ENCODE measurements around the gene ATL2.
"Not testable (repeated sequence)": the region's sequence is repeated elsewhere in the genome, so short reads cannot be mapped to it uniquely, and the experiment has no call there.

Gene ATL2

GRCh38 chr2:38416296-38417036 lies 39.4 kb upstream of the ATL2 start:
- H4K20me1 ChIP-seq (ENCODE audit: insufficient read depth, low read length, poor library complexity, severe bottlenecking), result no peaks in the 10 kb centered on the region
- H3K4me2 ChIP-seq (ENCODE audit: low read depth, low read length, poor library complexity, severe bottlenecking), result no peak overlapping the region

GRCh38 chr2:38415728-38416291 lies 38.7 kb upstream of the ATL2 start:
- no peaks in the 10 kb centered on the region for H4K20me1 ChIP-seq (ENCODE audit: insufficient read depth, low read length, poor library complexity, severe bottlenecking)
- H3F3A ChIP-seq (ENCODE audit: low read depth), result no peaks in the 10 kb centered on the region
- no peaks in the 10 kb centered on the region for H3K27me3 ChIP-seq (ENCODE audit: insufficient read depth, low read length, poor library complexity, severe bottlenecking)
- H3K79me2 ChIP-seq (ENCODE audit: insufficient read depth, low read length), result no peaks in the 10 kb centered on the region
- H3K9me2 ChIP-seq (replicated peaks; ENCODE audit: low read depth, low read length), result no peaks in the 10 kb centered on the region
- H3K4me2 ChIP-seq (ENCODE audit: low read depth, low read length, poor library complexity, severe bottlenecking), result no peak overlapping the region
- H3K4me1 ChIP-seq (ENCODE audit: insufficient read depth, low read length, poor library complexity, severe bottlenecking), result no peaks in the 10 kb centered on the region
- H3K9me3 ChIP-seq (ENCODE audit: insufficient read depth, low read depth, low read length), result peaks cover 4% of the 10 kb centered on the region; the same call in 1 of the 2 replicates
- TF ChIP-seq CTCF (conservative IDR thresholded peaks at IDR 0.05; ENCODE audit: low read length) (no peak), EZH2phosphoT487 (IDR thresholded peaks at IDR 0.05; ENCODE audit: borderline replicate concordance) (no peak)
- no peaks in the 10 kb centered on the region for H3K36me3 ChIP-seq (ENCODE audit: insufficient read depth, low read length)
- no peak overlapping the region for H3K9ac ChIP-seq (ENCODE audit: low read depth, low read length, poor library complexity, severe bottlenecking)
- H3K4me3 ChIP-seq (ENCODE audit: low read length, poor library complexity, severe bottlenecking), result no peak overlapping the region
- H2AFZ ChIP-seq (ENCODE audit: low read length), result no peak overlapping the region

More at GRCh38 chr2:38416296-38417036, 39.4 kb upstream of the ATL2 start:
- H3K9ac ChIP-seq (ENCODE audit: low read depth, low read length, poor library complexity, severe bottlenecking), result no peak overlapping the region
- no peak for TF ChIP-seq EZH2phosphoT487 (IDR thresholded peaks at IDR 0.05; ENCODE audit: borderline replicate concordance)
- no peak for TF ChIP-seq CTCF (conservative IDR thresholded peaks at IDR 0.05; ENCODE audit: low read length)
- no peaks in the 10 kb centered on the region for H3K9me2 ChIP-seq (replicated peaks; ENCODE audit: low read depth, low read length)
- H3K36me3 ChIP-seq (ENCODE audit: insufficient read depth, low read length), result no peaks in the 10 kb centered on the region
- H3F3A ChIP-seq (ENCODE audit: low read depth), result no peaks in the 10 kb centered on the region
- no peaks in the 10 kb centered on the region for H3K4me1 ChIP-seq (ENCODE audit: insufficient read depth, low read length, poor library complexity, severe bottlenecking)
- H3K4me3 ChIP-seq (ENCODE audit: low read length, poor library complexity, severe bottlenecking), result no peak overlapping the region
- peaks cover 4% of the 10 kb centered on the region; the same call in 1 of the 2 replicates for H3K9me3 ChIP-seq (ENCODE audit: insufficient read depth, low read depth, low read length)
- no peaks in the 10 kb centered on the region for H3K79me2 ChIP-seq (ENCODE audit: insufficient read depth, low read length)
- H2AFZ ChIP-seq (ENCODE audit: low read length), result no peak overlapping the region
- no peaks in the 10 kb centered on the region for H3K27me3 ChIP-seq (ENCODE audit: insufficient read depth, low read length, poor library complexity, severe bottlenecking)

- Histone ChIP-seq H3K27me3 (ENCODE audit: insufficient read depth, low read length, poor library complexity, severe bottlenecking) (no peaks in the 10 kb centered on the region), H3K4me3 (ENCODE audit: low read length, poor library complexity, severe bottlenecking) (no peak overlapping the region), H4K20me1 (ENCODE audit: insufficient read depth, low read length, poor library complexity, severe bottlenecking) (no peaks in the 10 kb centered on the region), H3K9me3 (ENCODE audit: insufficient read depth, low read depth, low read length) (peaks cover 4% of the 10 kb centered on the region; the same call in 1 of the 2 replicates), H2AFZ (ENCODE audit: low read length) (no peak overlapping the region), H3K4me2 (ENCODE audit: low read depth, low read length, poor library complexity, severe bottlenecking) (no peak overlapping the region), H3K36me3 (ENCODE audit: insufficient read depth, low read length) (no peaks in the 10 kb centered on the region), H3F3A (ENCODE audit: low read depth) (no peaks in the 10 kb centered on the region), H3K9ac (ENCODE audit: low read depth, low read length, poor library complexity, severe bottlenecking) (no peak overlapping the region), H3K4me1 (ENCODE audit: insufficient read depth, low read length, poor library complexity, severe bottlenecking) (no peaks in the 10 kb centered on the region), H3K79me2 (ENCODE audit: insufficient read depth, low read length) (no peaks in the 10 kb centered on the region), H3K9me2 (replicated peaks; ENCODE audit: low read depth, low read length) (no peaks in the 10 kb centered on the region)
- no peak for TF ChIP-seq EZH2phosphoT487 (IDR thresholded peaks at IDR 0.05; ENCODE audit: borderline replicate concordance)
- TF ChIP-seq CTCF (conservative IDR thresholded peaks at IDR 0.05; ENCODE audit: low read length), result no peak
Observed at GRCh38 chr2:38415023-38415422, 38.0 kb upstream of the ATL2 start.

GRCh38 chr2:38412235-38412871 lies 35.3 kb upstream of the ATL2 start:
- not testable (repeated sequence) for H3K79me2 ChIP-seq (ENCODE audit: insufficient read depth, low read length); H3K9me2 ChIP-seq (replicated peaks; ENCODE audit: low read depth, low read length); H4K20me1 ChIP-seq (ENCODE audit: insufficient read depth, low read length, poor library complexity, severe bottlenecking); H3K9ac ChIP-seq (ENCODE audit: low read depth, low read length, poor library complexity, severe bottlenecking); H3K4me1 ChIP-seq (ENCODE audit: insufficient read depth, low read length, poor library complexity, severe bottlenecking); H3K4me3 ChIP-seq (ENCODE audit: low read length, poor library complexity, severe bottlenecking); H3K36me3 ChIP-seq (ENCODE audit: insufficient read depth, low read length); H3K4me2 ChIP-seq (ENCODE audit: low read depth, low read length, poor library complexity, severe bottlenecking); H2AFZ ChIP-seq (ENCODE audit: low read length); H3K27me3 ChIP-seq (ENCODE audit: insufficient read depth, low read length, poor library complexity, severe bottlenecking); H3K9me3 ChIP-seq (ENCODE audit: insufficient read depth, low read depth, low read length); H3F3A ChIP-seq (ENCODE audit: low read depth)
